ENCODE measurements around the gene HOXD12. TPM values are rescaled to one million over a fixed set of nuclear protein-coding genes. Genes with fewer than 3 reads are reported as not detected.

Gene HOXD12
- total and polyA plus RNA-seq, 4 donors: not detected

- Histone ChIP-seq H3K4me1 (ENCODE audit: control insufficient read depth in 1 of 2, insufficient read depth in 2 of 2, low read length in 2 of 2) (no peaks in the 10 kb centered on the region), H3K9me3 (ENCODE audit: control insufficient read depth, low read length) (no peaks in the 10 kb centered on the region), H3K4me3 (ENCODE audit: low read length in 2 of 2) (no peak overlapping the region), H3K27ac (ENCODE audit: low read depth in 1 of 2, low read length in 2 of 2) (no peak overlapping the region), H3K36me3 (ENCODE audit: control insufficient read depth in 1 of 2, insufficient read depth in 2 of 2, low read length in 1 of 2) (no peaks in the 10 kb centered on the region), H3K27me3 (ENCODE audit: control insufficient read depth in 1 of 2, insufficient read depth in 2 of 2, low read length in 1 of 2) (no peaks in the 10 kb centered on the region)
- 23 to 24% methylated on average over 24 of the region's 24 CpGs for WGBS, 2 donors
- DNase-seq (no peak), ATAC-seq (ENCODE audit: low FRiP score) (no peak)
- intact Hi-C loops (cut with DNase I): loop anchor here in 1 of 2 donors (5.0 kb wide), 1 partner anchor 1029 kb away; no protein-coding TSS in a partner anchor
Observed at GRCh38 chr2:176118601-176119339, 19.2 kb downstream of the HOXD12 start.

GRCh38 chr2:176120364-176121189 is 21.0 kb downstream of the HOXD12 start:
- WGBS, 2 donors: 34 to 35% methylated on average over 13 of the region's 13 CpGs

GRCh38 chr2:176121190-176122051 is 21.8 kb downstream of the HOXD12 start:
- ATAC-seq (ENCODE audit: low FRiP score) (no peak), DNase-seq (no peak)
- Histone ChIP-seq H3K4me1 (ENCODE audit: control insufficient read depth in 1 of 2, insufficient read depth in 2 of 2, low read length in 2 of 2) (no peaks in the 10 kb centered on the region), H3K9me3 (ENCODE audit: control insufficient read depth, low read length) (no peaks in the 10 kb centered on the region), H3K27ac (ENCODE audit: low read depth in 1 of 2, low read length in 2 of 2) (no peak overlapping the region), H3K4me3 (ENCODE audit: low read length in 2 of 2) (no peak overlapping the region), H3K27me3 (ENCODE audit: control insufficient read depth in 1 of 2, insufficient read depth in 2 of 2, low read length in 1 of 2) (no peaks in the 10 kb centered on the region), H3K36me3 (ENCODE audit: control insufficient read depth in 1 of 2, insufficient read depth in 2 of 2, low read length in 1 of 2) (no peaks in the 10 kb centered on the region)
- WGBS, 2 donors: 16 to 19% methylated on average over 53 of the region's 53 CpGs
- intact Hi-C loops (cut with DNase I): no loop called here

More at GRCh38 chr2:176120364-176121189, 21.0 kb downstream of the HOXD12 start:
- no peaks in the 10 kb centered on the region for H3K27me3 ChIP-seq (ENCODE audit: control insufficient read depth in 1 of 2, insufficient read depth in 2 of 2, low read length in 1 of 2)
- H3K27ac ChIP-seq (ENCODE audit: low read depth in 1 of 2, low read length in 2 of 2): no peak overlapping the region
- no peaks in the 10 kb centered on the region for H3K9me3 ChIP-seq (ENCODE audit: control insufficient read depth, low read length)
- DNase-seq (no peak), ATAC-seq (ENCODE audit: low FRiP score) (no peak)
- H3K36me3 ChIP-seq (ENCODE audit: control insufficient read depth in 1 of 2, insufficient read depth in 2 of 2, low read length in 1 of 2): no peaks in the 10 kb centered on the region
- intact Hi-C loops (cut with DNase I): no loop called here
- H3K4me1 ChIP-seq (ENCODE audit: control insufficient read depth in 1 of 2, insufficient read depth in 2 of 2, low read length in 2 of 2): no peaks in the 10 kb centered on the region
- H3K4me3 ChIP-seq (ENCODE audit: low read length in 2 of 2): no peak overlapping the region

GRCh38 chr2:176122052-176122682 is 22.6 kb downstream of the HOXD12 start:
- Histone ChIP-seq H3K4me3 (ENCODE audit: low read length in 2 of 2) (peak overlapping the region in 1 of 2 donors; percentile 36), H3K36me3 (ENCODE audit: control insufficient read depth in 1 of 2, insufficient read depth in 2 of 2, low read length in 1 of 2) (no peaks in the 10 kb centered on the region), H3K9me3 (ENCODE audit: control insufficient read depth, low read length) (no peaks in the 10 kb centered on the region), H3K27ac (ENCODE audit: low read depth in 1 of 2, low read length in 2 of 2) (no peak overlapping the region), H3K4me1 (ENCODE audit: control insufficient read depth in 1 of 2, insufficient read depth in 2 of 2, low read length in 2 of 2) (no peaks in the 10 kb centered on the region), H3K27me3 (ENCODE audit: control insufficient read depth in 1 of 2, insufficient read depth in 2 of 2, low read length in 1 of 2) (no peaks in the 10 kb centered on the region)
- intact Hi-C loops (cut with DNase I): no loop called here
- DNase-seq: peak in 1 of 2 donors; percentile 79
- ATAC-seq (ENCODE audit: low FRiP score): peak; percentile 49
- WGBS, 2 donors: 6% methylated on average over 33 to 47 of the region's 47 CpGs

GRCh38 chr2:176122683-176123410 is 23.3 kb downstream of the HOXD12 start, which contains the start of gene HOXD9:
Gene HOXD9 (plus strand): TSS chr2:176122719. CDS start chr2:176122769, 50 bp downstream.
- peak; percentile 91 for ATAC-seq (ENCODE audit: low FRiP score)
- Histone ChIP-seq H3K4me3 (ENCODE audit: low read length in 2 of 2) (peak within 1 kb of the TSS in 1 of 2 donors; percentile 36), H3K27me3 (ENCODE audit: control insufficient read depth in 1 of 2, insufficient read depth in 2 of 2, low read length in 1 of 2) (no peaks in the 10 kb centered on the region), H3K9me3 (ENCODE audit: control insufficient read depth, low read length) (no peaks in the 10 kb centered on the region), H3K4me1 (ENCODE audit: control insufficient read depth in 1 of 2, insufficient read depth in 2 of 2, low read length in 2 of 2) (no peaks in the 10 kb centered on the region), H3K27ac (ENCODE audit: low read depth in 1 of 2, low read length in 2 of 2) (no peak within 1 kb of the TSS), H3K36me3 (ENCODE audit: control insufficient read depth in 1 of 2, insufficient read depth in 2 of 2, low read length in 1 of 2) (no peaks in the 10 kb centered on the region)
- 1 to 2% methylated on average over 46 to 84 of the region's 84 CpGs for WGBS, 2 donors
- peak in 1 of 2 donors; percentile 93 for DNase-seq
- intact Hi-C loops (cut with DNase I): no loop called here

- no peaks in the 10 kb centered on the region for H3K27me3 ChIP-seq (ENCODE audit: control insufficient read depth in 1 of 2, insufficient read depth in 2 of 2, low read length in 1 of 2)
- H3K27ac ChIP-seq (ENCODE audit: low read depth in 1 of 2, low read length in 2 of 2): no peak overlapping the region
- H3K4me1 ChIP-seq (ENCODE audit: control insufficient read depth in 1 of 2, insufficient read depth in 2 of 2, low read length in 2 of 2): no peaks in the 10 kb centered on the region
- peak overlapping the region in 1 of 2 donors; percentile 36 for H3K4me3 ChIP-seq (ENCODE audit: low read length in 2 of 2)
- no peaks in the 10 kb centered on the region for H3K36me3 ChIP-seq (ENCODE audit: control insufficient read depth in 1 of 2, insufficient read depth in 2 of 2, low read length in 1 of 2)
- DNase-seq (no peak), ATAC-seq (ENCODE audit: low FRiP score) (no peak)
- intact Hi-C loops (cut with DNase I): loop anchor here in 1 of 2 donors (2.0 kb wide), 1 partner anchor 515 kb away; no protein-coding TSS in a partner anchor
- 24 to 27% methylated on average over 40 of the region's 40 CpGs for WGBS, 2 donors
- no peaks in the 10 kb centered on the region for H3K9me3 ChIP-seq (ENCODE audit: control insufficient read depth, low read length)
Observed at GRCh38 chr2:176123411-176124109, 24.0 kb downstream of the HOXD12 start.

- Histone ChIP-seq H3K4me1 (ENCODE audit: control insufficient read depth in 1 of 2, insufficient read depth in 2 of 2, low read length in 2 of 2) (no peaks in the 10 kb centered on the region), H3K9me3 (ENCODE audit: control insufficient read depth, low read length) (no peaks in the 10 kb centered on the region), H3K4me3 (ENCODE audit: low read length in 2 of 2) (no peak overlapping the region), H3K27me3 (ENCODE audit: control insufficient read depth in 1 of 2, insufficient read depth in 2 of 2, low read length in 1 of 2) (no peaks in the 10 kb centered on the region), H3K27ac (ENCODE audit: low read depth in 1 of 2, low read length in 2 of 2) (no peak overlapping the region), H3K36me3 (ENCODE audit: control insufficient read depth in 1 of 2, insufficient read depth in 2 of 2, low read length in 1 of 2) (no peaks in the 10 kb centered on the region)
- intact Hi-C loops (cut with DNase I): loop anchor here in 1 of 2 donors (2.0 kb wide), 1 partner anchor 514 kb away; no protein-coding TSS in a partner anchor
- DNase-seq: no peak
- no peak for ATAC-seq (ENCODE audit: low FRiP score)
- WGBS, 2 donors: 63 to 76% methylated on average over 34 of the region's 34 CpGs
Observed at GRCh38 chr2:176124110-176124946, 24.7 kb downstream of the HOXD12 start.

Measured in aorta (tissue), 5 donors.